Upper lobe of left lung (tissue), 4 donors: ENCODE measurements around the gene FBXO10.

Source experiments
- POLR2AphosphoS5 ChIP-seq, 2 donors: sonication (generic); formaldehyde crosslinking; IDR thresholded peaks; one replicate each; pipeline ENCODE4 v1.5.1; 2017; ENCODE audit warnings: antibody characterized with exemption in 2 of 2
- TF ChIP-seq, protein P1 (sequence below), 6 experiments: fragments of 450-650 bp in 4 of 6; fragments of 200-600 bp in 2 of 6; sonication (generic) in 2 of 6; IDR thresholded peaks; one replicate each; pipeline ENCODE4 v1.5.1; 2016 to 2019; ENCODE audit warnings: antibody characterized with exemption in 6 of 6

DNA sequence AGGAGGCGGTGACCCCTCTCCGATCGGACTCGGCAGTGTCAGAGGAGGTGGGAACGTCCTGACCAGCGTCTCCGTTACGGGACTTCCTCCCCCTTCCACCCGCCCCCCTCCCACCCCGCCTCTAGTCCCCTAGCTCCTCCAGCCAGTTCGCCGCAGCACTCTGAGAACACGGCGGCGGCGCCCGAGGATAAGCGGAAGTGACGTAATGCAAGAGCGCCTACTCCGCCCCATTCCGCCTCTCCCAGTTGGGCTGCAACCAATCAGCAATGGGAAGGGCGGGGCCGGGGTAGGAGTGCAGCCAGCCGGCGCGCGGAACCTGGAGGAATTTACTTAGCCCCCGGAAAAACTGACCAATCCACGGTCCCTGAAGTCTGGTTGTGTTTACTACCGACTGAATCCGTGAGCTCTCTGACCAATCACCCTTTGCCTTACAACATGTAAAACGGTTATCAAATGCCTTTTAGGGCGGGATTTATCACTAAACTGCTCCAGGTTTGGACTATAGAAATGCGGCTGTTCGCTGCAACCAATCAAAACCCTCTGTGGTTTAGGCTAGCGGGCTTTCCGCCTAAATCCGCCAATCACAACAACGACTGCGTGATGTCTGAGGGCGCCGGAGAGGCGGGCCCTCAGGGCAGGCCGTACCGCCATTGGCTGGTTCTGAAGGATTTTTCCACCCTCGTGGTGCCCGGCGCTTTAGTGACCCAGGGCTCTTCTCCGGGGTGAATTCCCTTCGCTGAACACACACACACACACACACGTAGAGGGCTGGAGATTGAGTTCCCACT, 110.7 kb downstream of the FBXO10 start, which contains the start of gene ZBTB5:
- TF ChIP-seq, protein P1, sequence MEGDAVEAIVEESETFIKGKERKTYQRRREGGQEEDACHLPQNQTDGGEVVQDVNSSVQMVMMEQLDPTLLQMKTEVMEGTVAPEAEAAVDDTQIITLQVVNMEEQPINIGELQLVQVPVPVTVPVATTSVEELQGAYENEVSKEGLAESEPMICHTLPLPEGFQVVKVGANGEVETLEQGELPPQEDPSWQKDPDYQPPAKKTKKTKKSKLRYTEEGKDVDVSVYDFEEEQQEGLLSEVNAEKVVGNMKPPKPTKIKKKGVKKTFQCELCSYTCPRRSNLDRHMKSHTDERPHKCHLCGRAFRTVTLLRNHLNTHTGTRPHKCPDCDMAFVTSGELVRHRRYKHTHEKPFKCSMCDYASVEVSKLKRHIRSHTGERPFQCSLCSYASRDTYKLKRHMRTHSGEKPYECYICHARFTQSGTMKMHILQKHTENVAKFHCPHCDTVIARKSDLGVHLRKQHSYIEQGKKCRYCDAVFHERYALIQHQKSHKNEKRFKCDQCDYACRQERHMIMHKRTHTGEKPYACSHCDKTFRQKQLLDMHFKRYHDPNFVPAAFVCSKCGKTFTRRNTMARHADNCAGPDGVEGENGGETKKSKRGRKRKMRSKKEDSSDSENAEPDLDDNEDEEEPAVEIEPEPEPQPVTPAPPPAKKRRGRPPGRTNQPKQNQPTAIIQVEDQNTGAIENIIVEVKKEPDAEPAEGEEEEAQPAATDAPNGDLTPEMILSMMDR (IDR thresholded peaks at IDR 0.05): peak in 1 of 6 experiments; percentile 12
- peak; percentile 59 to 78 for TF ChIP-seq POLR2AphosphoS5 (IDR thresholded peaks at IDR 0.05)
